NCI-H510A (cell line): ENCODE measurements around the gene SLC38A10.

Experiments used
- DNase-seq: peaks from one replicate; lab custom pipeline; 2025; lab: John Stamatoyannopoulos, UW

SLC38A10 gene

GRCh38 chr17:81295031-81295675 is at the start of gene SLC38A10:
SLC38A10 (minus strand) TSS chr17:81295307; CDS start chr17:81294921, 386 bp downstream.
- peak; percentile 77 for DNase-seq

GRCh38 chr17:81342269-81343070 is 47.4 kb upstream of the SLC38A10 start:
- DNase-seq, result no peak

GRCh38 chr17:81341516-81342268 is 46.6 kb upstream of the SLC38A10 start:
- DNase-seq, result no peak

GRCh38 chr17:81340607-81341515 is 45.8 kb upstream of the SLC38A10 start:
- no peak for DNase-seq

- DNase-seq, result no peak
These were observed 44.6 kb upstream of the SLC38A10 start for GRCh38 chr17:81339534-81340296.

- no peak for DNase-seq
These were observed 44.1 kb upstream of the SLC38A10 start for GRCh38 chr17:81339191-81339533.

GRCh38 chr17:81338274-81339190 is 43.4 kb upstream of the SLC38A10 start:
- no peak for DNase-seq

GRCh38 chr17:81337476-81337879 is 42.4 kb upstream of the SLC38A10 start:
- DNase-seq, result no peak

GRCh38 chr17:81336930-81337325 is 41.8 kb upstream of the SLC38A10 start:
- no peak for DNase-seq

- no peak for DNase-seq
These were observed 41.3 kb upstream of the SLC38A10 start for GRCh38 chr17:81336296-81336929.

- no peak for DNase-seq
These were observed 40.7 kb upstream of the SLC38A10 start for GRCh38 chr17:81335773-81336157.

GRCh38 chr17:81334987-81335772 is 40.1 kb upstream of the SLC38A10 start:
- no peak for DNase-seq

GRCh38 chr17:81334391-81334901 is 39.3 kb upstream of the SLC38A10 start:
- DNase-seq, result no peak

- no peak for DNase-seq
These were observed 38.7 kb upstream of the SLC38A10 start for GRCh38 chr17:81333616-81334368.

GRCh38 chr17:81332914-81333528 is 37.9 kb upstream of the SLC38A10 start:
- peak; percentile 40 for DNase-seq

- no peak for DNase-seq
These were observed 37.2 kb upstream of the SLC38A10 start for GRCh38 chr17:81332118-81332834.
